ENCODE measurements around the gene NBEA.

The NBEA gene

DNA sequence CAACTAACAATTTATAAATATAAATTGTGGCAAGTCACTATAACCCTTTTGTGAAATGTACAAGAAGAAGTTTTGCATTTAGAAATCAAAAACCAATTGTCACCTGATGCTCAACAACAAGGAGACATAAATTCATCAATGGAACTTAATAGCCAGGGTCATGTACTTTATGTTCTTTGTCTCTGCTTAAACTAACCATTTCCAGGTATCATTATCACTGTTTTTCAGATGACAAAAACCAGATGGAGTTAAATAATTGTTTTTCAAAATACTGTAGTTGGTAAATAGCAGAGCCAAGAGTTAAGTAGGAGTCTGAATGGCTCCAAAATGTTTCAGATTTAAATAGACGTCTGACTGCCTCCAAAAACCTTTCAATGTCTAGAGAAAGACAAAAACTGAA lies 606.7 kb downstream of the NBEA start:
- no peaks in the 10 kb centered on the region for H3K4me1 ChIP-seq (ENCODE audit: control insufficient read depth, insufficient read depth, low read length)
- H3K27ac ChIP-seq (ENCODE audit: low read depth, low read length), result no peak overlapping the region
- no peaks in the 10 kb centered on the region for H3K36me3 ChIP-seq (ENCODE audit: control insufficient read depth, insufficient read depth, low read length)
- no peak overlapping the region for H3K9ac ChIP-seq (ENCODE audit: low read length)
- H3K9me3 ChIP-seq (ENCODE audit: control insufficient read depth, insufficient read depth, low read depth, low read length), result no peaks in the 10 kb centered on the region
- no peaks in the 10 kb centered on the region for H3K27me3 ChIP-seq (ENCODE audit: control insufficient read depth, insufficient read depth, low read length)
- no peak overlapping the region for H3K4me3 ChIP-seq (ENCODE audit: low read depth, low read length)

DNA sequence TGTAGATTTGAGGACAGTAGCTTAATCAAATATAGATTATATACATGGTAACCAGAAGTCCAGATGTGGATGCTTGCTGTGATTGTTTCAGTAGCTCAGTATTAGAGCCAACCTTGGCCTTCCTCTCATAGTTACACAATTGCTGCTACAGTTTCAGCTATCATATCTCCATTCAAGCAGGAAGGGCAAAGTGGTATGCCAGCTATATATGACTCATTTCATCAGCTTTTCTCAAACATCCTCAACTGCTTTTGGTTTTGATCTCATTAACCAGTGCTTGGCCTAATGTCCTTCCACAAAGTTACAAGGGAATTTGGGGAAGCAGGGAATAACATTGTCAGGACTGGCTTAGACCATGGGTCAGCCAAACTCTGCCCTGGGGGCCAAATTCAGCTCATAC lies 607.4 kb downstream of the NBEA start:
- Histone ChIP-seq H3K9ac (ENCODE audit: low read length) (no peak overlapping the region), H3K4me1 (ENCODE audit: control insufficient read depth, insufficient read depth, low read length) (no peaks in the 10 kb centered on the region), H3K27me3 (ENCODE audit: control insufficient read depth, insufficient read depth, low read length) (no peaks in the 10 kb centered on the region), H3K36me3 (ENCODE audit: control insufficient read depth, insufficient read depth, low read length) (no peaks in the 10 kb centered on the region), H3K9me3 (ENCODE audit: control insufficient read depth, insufficient read depth, low read depth, low read length) (no peaks in the 10 kb centered on the region), H3K27ac (ENCODE audit: low read depth, low read length) (no peak overlapping the region), H3K4me3 (ENCODE audit: low read depth, low read length) (no peak overlapping the region)

DNA sequence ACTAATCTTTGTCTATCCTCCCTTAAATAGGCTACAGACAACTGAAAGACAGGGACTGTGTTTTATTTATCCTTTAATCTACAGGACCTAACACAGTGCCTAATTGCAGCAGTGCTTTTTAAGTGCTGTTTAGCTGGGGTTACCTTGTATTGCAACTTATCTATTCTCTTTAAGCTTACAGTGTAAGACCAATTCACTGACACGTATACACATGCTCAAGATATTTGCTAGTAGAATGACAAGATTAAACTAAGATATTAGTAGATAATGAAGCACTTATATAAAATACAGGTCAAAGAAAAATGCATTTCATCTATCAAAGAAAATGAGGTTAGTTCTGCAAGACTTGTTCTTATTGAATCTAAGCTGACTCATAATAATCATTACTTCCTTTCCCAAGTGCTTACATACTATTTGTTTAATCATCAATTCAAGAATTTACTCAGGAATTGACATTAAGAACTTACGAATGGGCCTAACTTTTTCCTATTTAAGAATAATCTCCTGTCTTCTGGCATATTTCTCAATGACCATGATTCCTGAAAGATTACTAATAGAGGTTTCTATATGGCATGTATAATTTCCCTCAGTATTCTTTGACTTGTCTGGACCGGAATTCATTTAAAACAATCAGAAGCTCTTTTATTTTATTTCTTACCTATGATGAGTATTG lies 610.2 kb downstream of the NBEA start:
- Histone ChIP-seq H3K4me1 (ENCODE audit: control insufficient read depth, insufficient read depth, low read length) (no peaks in the 10 kb centered on the region), H3K27me3 (ENCODE audit: control insufficient read depth, insufficient read depth, low read length) (no peaks in the 10 kb centered on the region), H3K27ac (ENCODE audit: low read depth, low read length) (no peak overlapping the region), H3K4me3 (ENCODE audit: low read depth, low read length) (no peak overlapping the region), H3K36me3 (ENCODE audit: control insufficient read depth, insufficient read depth, low read length) (no peaks in the 10 kb centered on the region), H3K9me3 (ENCODE audit: control insufficient read depth, insufficient read depth, low read depth, low read length) (no peaks in the 10 kb centered on the region), H3K9ac (ENCODE audit: low read length) (no peak overlapping the region)

DNA sequence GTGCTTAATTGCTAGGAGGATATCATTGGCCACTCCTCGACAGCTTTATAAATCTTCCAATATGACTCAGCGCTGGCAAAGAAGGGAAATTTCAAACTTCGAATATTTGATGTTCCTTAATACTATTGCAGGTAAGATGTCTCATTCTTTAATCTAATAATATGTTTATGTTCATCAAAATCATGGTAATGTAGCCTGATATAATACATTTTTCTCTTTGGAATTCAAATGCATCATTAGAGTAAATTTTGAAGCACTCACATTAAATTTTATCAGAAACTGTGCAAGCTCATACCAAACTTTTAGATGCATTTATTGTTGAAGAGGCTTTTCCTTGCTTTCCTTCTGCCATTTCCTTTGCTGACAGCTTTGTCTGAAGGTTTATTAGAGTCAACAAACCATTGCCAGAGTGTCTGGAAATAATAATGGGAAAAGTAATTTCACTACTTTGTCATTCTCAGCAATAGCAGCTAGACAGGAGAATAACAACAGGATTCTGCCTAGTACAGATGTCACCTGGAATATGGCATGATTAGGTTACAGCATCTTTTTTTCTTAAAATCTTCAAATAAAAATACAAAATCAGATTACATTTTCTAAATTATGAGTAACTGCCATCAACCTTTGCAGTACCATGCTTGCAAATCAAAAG lies 613.0 kb downstream of the NBEA start:
- no peak overlapping the region for H3K27ac ChIP-seq (ENCODE audit: low read depth, low read length)
- no peak overlapping the region for H3K4me3 ChIP-seq (ENCODE audit: low read depth, low read length)
- H3K9me3 ChIP-seq (ENCODE audit: control insufficient read depth, insufficient read depth, low read depth, low read length), result no peaks in the 10 kb centered on the region
- H3K27me3 ChIP-seq (ENCODE audit: control insufficient read depth, insufficient read depth, low read length), result no peaks in the 10 kb centered on the region
- H3K9ac ChIP-seq (ENCODE audit: low read length), result no peak overlapping the region
- H3K36me3 ChIP-seq (ENCODE audit: control insufficient read depth, insufficient read depth, low read length), result no peaks in the 10 kb centered on the region
- no peaks in the 10 kb centered on the region for H3K4me1 ChIP-seq (ENCODE audit: control insufficient read depth, insufficient read depth, low read length)

DNA sequence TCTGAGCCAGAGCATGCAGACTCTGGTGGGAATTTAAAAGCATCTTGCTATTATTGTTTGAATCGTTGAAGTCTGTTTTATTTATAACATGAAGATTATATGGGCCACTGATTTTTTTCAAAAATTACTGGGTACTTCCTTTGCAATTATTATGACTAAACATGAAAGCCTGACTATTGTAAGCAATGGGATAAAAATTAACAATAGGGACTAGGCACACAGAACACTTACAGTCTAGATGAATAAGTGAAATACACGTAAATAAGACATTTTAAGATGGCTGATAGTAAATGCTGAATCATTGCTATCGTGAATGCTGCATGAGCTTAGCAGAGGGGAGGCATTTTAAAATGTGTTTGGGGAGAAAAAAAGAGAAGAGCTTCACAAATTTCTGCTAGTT lies 615.4 kb downstream of the NBEA start:
- Histone ChIP-seq H3K36me3 (ENCODE audit: control insufficient read depth, insufficient read depth, low read length) (no peaks in the 10 kb centered on the region), H3K4me3 (ENCODE audit: low read depth, low read length) (no peak overlapping the region), H3K27ac (ENCODE audit: low read depth, low read length) (no peak overlapping the region), H3K9ac (ENCODE audit: low read length) (no peak overlapping the region), H3K27me3 (ENCODE audit: control insufficient read depth, insufficient read depth, low read length) (no peaks in the 10 kb centered on the region), H3K9me3 (ENCODE audit: control insufficient read depth, insufficient read depth, low read depth, low read length) (no peaks in the 10 kb centered on the region), H3K4me1 (ENCODE audit: control insufficient read depth, insufficient read depth, low read length) (no peaks in the 10 kb centered on the region)

DNA sequence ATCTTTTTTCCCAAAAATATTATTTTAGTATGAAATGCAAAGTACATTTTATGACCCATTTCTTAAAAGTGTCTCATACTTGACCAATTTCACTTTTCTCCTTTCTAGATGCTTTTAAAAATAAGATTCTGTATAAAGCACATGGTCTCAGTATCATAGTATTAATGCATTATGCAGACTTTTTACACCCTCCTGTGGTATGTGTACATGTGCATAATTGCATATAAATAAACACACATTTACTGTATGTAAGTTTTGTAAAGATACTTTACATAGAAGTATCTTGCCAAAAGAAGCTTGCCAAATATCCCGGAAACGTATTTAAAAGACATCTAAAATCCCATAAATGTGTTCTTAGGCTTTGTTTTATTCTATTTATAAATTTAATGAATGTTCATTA lies 619.5 kb downstream of the NBEA start:
- no peak overlapping the region for H3K9ac ChIP-seq (ENCODE audit: low read length)
- no peak overlapping the region for H3K4me3 ChIP-seq (ENCODE audit: low read depth, low read length)
- no peaks in the 10 kb centered on the region for H3K4me1 ChIP-seq (ENCODE audit: control insufficient read depth, insufficient read depth, low read length)
- no peaks in the 10 kb centered on the region for H3K9me3 ChIP-seq (ENCODE audit: control insufficient read depth, insufficient read depth, low read depth, low read length)
- no peaks in the 10 kb centered on the region for H3K27me3 ChIP-seq (ENCODE audit: control insufficient read depth, insufficient read depth, low read length)
- H3K36me3 ChIP-seq (ENCODE audit: control insufficient read depth, insufficient read depth, low read length), result no peaks in the 10 kb centered on the region
- H3K27ac ChIP-seq (ENCODE audit: low read depth, low read length), result no peak overlapping the region

DNA sequence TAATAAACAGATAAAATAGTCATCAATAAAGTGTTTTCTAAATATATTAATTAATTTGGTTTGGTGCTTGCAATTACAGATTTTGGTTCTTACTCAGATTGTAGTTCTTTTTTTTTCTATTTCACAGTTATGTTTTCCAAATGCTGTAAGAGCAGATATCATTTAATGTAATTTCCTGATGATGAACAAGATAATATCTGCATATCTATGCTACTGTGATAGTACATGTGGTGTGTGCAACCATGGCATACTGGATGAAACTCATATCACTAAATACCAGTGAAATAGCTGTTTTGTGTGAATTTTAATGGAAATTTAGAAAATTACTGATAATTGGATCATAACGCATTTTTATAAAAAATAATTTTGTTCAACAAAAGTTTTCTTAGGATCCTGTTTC lies 623.2 kb downstream of the NBEA start:
- H3K9ac ChIP-seq (ENCODE audit: low read length), result no peak overlapping the region
- H3K4me1 ChIP-seq (ENCODE audit: control insufficient read depth, insufficient read depth, low read length), result no peaks in the 10 kb centered on the region
- no peaks in the 10 kb centered on the region for H3K9me3 ChIP-seq (ENCODE audit: control insufficient read depth, insufficient read depth, low read depth, low read length)
- no peak overlapping the region for H3K27ac ChIP-seq (ENCODE audit: low read depth, low read length)
- no peaks in the 10 kb centered on the region for H3K27me3 ChIP-seq (ENCODE audit: control insufficient read depth, insufficient read depth, low read length)
- no peaks in the 10 kb centered on the region for H3K36me3 ChIP-seq (ENCODE audit: control insufficient read depth, insufficient read depth, low read length)
- H3K4me3 ChIP-seq (ENCODE audit: low read depth, low read length), result no peak overlapping the region

DNA sequence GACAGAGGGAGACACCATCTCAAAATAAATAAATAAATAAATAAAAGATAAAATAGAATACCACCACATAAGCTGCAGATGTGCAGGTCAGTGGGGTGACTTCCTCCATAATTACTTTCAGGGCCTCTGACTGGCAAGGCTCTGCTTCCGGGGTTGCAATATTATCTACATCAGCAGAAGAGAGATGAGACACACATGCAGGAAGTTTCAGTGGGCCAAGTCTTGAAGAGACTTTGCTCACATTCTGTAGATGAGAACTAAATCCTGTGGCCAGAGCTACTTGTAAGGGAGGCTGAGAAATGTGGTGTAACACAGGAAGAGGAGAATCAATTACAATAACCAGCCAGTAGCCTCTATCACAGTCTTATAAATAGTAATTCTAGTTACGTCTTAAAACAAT lies 624.3 kb downstream of the NBEA start:
- H3K27me3 ChIP-seq (ENCODE audit: control insufficient read depth, insufficient read depth, low read length), result no peaks in the 10 kb centered on the region
- no peak overlapping the region for H3K27ac ChIP-seq (ENCODE audit: low read depth, low read length)
- H3K9me3 ChIP-seq (ENCODE audit: control insufficient read depth, insufficient read depth, low read depth, low read length), result no peaks in the 10 kb centered on the region
- no peak overlapping the region for H3K9ac ChIP-seq (ENCODE audit: low read length)
- H3K4me1 ChIP-seq (ENCODE audit: control insufficient read depth, insufficient read depth, low read length), result no peaks in the 10 kb centered on the region
- no peaks in the 10 kb centered on the region for H3K36me3 ChIP-seq (ENCODE audit: control insufficient read depth, insufficient read depth, low read length)
- no peak overlapping the region for H3K4me3 ChIP-seq (ENCODE audit: low read depth, low read length)

DNA sequence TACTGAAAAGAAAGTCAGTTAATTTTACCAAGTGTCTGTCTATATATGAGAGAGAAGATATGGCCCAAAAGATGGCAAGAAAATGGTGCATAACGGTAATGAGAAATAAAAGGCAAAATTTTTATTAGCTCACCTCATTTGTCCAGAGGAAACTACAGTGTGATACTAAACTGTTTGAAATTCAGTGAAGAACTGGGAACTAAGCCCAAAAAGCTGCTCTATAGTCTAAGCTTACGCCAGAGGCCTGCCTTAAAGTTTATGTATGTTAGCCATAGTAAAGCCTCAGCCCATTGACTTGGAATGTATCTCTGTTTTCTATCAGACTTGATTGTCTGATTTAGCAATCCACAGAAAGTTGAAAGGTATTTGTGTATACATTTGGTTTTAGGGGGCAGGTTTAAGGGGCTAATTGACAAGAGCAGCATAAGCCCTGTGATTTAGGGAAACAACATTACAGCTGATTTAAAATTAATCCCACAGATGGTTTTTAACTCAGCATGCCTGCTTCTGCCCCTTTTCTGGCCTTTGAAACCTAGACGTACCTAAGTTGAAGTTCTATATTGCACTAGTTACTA lies 625.4 kb downstream of the NBEA start:
- Histone ChIP-seq H3K36me3 (ENCODE audit: control insufficient read depth, insufficient read depth, low read length) (no peaks in the 10 kb centered on the region), H3K4me1 (ENCODE audit: control insufficient read depth, insufficient read depth, low read length) (peaks cover 6% of the 10 kb centered on the region), H3K9me3 (ENCODE audit: control insufficient read depth, insufficient read depth, low read depth, low read length) (no peaks in the 10 kb centered on the region), H3K27me3 (ENCODE audit: control insufficient read depth, insufficient read depth, low read length) (no peaks in the 10 kb centered on the region), H3K4me3 (ENCODE audit: low read depth, low read length) (no peak overlapping the region), H3K9ac (ENCODE audit: low read length) (no peak overlapping the region), H3K27ac (ENCODE audit: low read depth, low read length) (no peak overlapping the region)

DNA sequence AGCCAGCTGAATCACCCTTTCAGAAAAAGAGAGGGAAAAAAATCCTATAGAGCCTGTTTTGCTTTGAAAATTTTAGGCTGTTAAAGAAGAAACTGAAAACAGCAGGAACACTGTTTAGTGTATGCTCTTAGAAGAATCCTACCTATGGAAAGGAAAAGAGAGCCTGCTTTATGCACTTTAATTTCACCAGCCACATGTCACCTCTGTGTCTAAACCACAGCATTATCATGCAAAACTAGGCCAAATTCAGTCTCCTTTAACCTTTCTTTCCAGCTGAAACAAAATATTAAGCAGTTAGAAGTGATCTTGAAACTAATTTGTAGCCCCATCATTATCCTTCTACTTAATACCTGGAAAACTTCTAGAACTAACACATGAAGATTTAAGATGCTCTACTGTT lies 631.6 kb downstream of the NBEA start:
- Histone ChIP-seq H3K27me3 (ENCODE audit: control insufficient read depth, insufficient read depth, low read length) (no peaks in the 10 kb centered on the region), H3K27ac (ENCODE audit: low read depth, low read length) (peak overlapping the region; percentile 25; the same call in 1 of the 2 replicates), H3K36me3 (ENCODE audit: control insufficient read depth, insufficient read depth, low read length) (no peaks in the 10 kb centered on the region), H3K9me3 (ENCODE audit: control insufficient read depth, insufficient read depth, low read depth, low read length) (no peaks in the 10 kb centered on the region), H3K4me1 (ENCODE audit: control insufficient read depth, insufficient read depth, low read length) (peaks cover 19% of the 10 kb centered on the region), H3K4me3 (ENCODE audit: low read depth, low read length) (no peak overlapping the region), H3K9ac (ENCODE audit: low read length) (no peak overlapping the region)

DNA sequence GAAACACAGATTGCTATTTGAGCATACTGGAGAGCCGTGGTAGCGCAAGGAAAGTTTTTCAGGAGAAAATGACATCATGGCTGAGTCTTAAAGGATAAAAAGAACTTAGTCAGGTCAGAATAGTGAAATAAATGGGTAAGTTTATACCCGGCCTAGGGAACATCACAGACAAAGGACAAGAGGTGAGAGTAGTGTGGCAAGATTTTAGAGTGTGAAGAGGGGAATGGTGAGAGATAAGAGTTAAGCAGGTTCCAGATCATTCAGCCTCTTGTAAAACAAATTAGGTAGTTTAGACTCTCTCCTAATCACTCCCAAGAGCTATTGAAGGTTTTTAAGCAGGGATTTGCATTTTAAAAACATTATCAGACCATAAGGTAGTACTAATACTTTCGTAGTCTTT lies 650.4 kb downstream of the NBEA start:
- no peak overlapping the region; the same call in 1 of the 2 replicates for H3K27ac ChIP-seq (ENCODE audit: low read depth, low read length)
- no peak overlapping the region for H3K9ac ChIP-seq (ENCODE audit: low read length)

More for the DNA sequence above, 650.4 kb downstream of the NBEA start:
- H3K4me3 ChIP-seq (ENCODE audit: low read depth, low read length), result no peak overlapping the region
- no peaks in the 10 kb centered on the region for H3K27me3 ChIP-seq (ENCODE audit: control insufficient read depth, insufficient read depth, low read length)
- no peaks in the 10 kb centered on the region for H3K9me3 ChIP-seq (ENCODE audit: control insufficient read depth, insufficient read depth, low read depth, low read length)
- peaks cover 12% of the 10 kb centered on the region for H3K4me1 ChIP-seq (ENCODE audit: control insufficient read depth, insufficient read depth, low read length)
- H3K36me3 ChIP-seq (ENCODE audit: control insufficient read depth, insufficient read depth, low read length), result no peaks in the 10 kb centered on the region
